ENCODE measurements around the gene IGSF21. TPM values are rescaled to one million over a fixed set of nuclear protein-coding genes. Genes with fewer than 3 reads are reported as not detected.

Gene IGSF21
- total and polyA plus RNA-seq, 9 donors: 0.04 to 0.48 (median 0.21) TPM; not detected in 1

DNA sequence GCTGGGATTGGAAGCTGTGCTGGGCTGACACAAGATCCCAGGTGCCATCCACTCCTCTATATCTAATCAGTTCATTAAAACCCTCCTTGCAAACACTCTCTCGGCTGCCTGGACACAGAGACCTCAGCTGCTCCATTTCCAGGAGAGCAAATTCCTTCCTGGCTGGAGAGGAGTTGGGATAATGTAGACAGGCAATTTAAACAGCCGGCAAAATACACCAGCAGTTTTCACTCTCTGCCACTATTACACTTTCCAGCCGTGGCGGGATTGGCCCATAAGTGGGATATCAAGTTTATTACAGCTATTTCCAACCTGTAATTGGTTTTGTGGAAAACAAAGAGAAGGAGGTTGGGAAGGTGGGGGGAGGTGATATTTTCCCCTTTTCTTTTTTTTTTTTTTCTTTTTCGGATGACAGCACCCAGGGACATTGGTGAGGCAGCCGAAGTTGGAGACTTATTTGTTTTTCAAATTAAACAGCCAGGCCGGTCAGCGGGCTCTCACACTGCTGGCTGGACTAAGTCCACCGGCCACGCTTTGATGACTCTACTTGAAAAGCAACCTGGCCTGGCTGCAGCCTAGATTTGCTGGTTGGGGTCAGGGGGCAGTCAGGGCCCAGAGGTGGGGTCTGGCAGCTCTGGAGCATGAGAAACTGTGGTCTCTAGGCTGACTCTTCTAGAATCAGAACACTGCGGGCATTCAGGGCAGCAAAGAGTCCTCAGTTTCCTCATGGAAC is 177.4 kb downstream of the IGSF21 start:
- Histone ChIP-seq H3K27ac (ENCODE audit: low read length) (no peak overlapping the region), H3K4me1 (ENCODE audit: control insufficient read depth, insufficient read depth, low read length) (no peaks in the 10 kb centered on the region), H3K9me3 (replicated peaks; ENCODE audit: control insufficient read depth, low read depth, low read length) (no peaks in the 10 kb centered on the region), H3K4me3 (ENCODE audit: low read length) (no peak overlapping the region), H3K36me3 (ENCODE audit: control insufficient read depth, insufficient read depth, low read length) (no peaks in the 10 kb centered on the region), H3K27me3 (ENCODE audit: control insufficient read depth, insufficient read depth, low read length) (peaks cover 53% of the 10 kb centered on the region)
- DNase-seq: no peak
- 27% methylated on average over 5 of the region's 11 CpGs for whole genome bisulfite sequencing (ENCODE audit: insufficient coverage)

DNA sequence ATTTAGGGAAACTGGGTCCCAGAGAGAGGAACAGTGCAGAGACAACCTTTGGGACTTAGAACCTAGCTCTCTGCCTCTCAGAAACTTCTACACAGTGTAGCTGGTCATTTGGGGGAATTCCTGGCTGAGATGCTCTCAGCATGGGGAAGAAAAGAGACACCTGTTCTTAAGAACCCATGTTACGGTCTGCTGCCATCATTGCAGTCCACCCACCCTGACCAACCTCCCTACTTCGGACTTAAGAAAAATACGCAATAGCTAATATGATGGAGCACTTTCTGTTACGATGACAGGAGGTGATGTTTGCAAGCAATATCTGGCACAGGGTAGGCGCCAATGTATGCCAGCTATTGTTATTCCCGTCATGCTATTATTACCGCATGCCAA is 177.9 kb downstream of the IGSF21 start:
- H3K27ac ChIP-seq (ENCODE audit: low read length): no peak overlapping the region
- H3K27me3 ChIP-seq (ENCODE audit: control insufficient read depth, insufficient read depth, low read length): peaks cover 56% of the 10 kb centered on the region
- H3K36me3 ChIP-seq (ENCODE audit: control insufficient read depth, insufficient read depth, low read length): no peaks in the 10 kb centered on the region
- no peak overlapping the region for H3K4me3 ChIP-seq (ENCODE audit: low read length)
- H3K4me1 ChIP-seq (ENCODE audit: control insufficient read depth, insufficient read depth, low read length): no peaks in the 10 kb centered on the region
- H3K9me3 ChIP-seq (replicated peaks; ENCODE audit: control insufficient read depth, low read depth, low read length): no peaks in the 10 kb centered on the region
- WGBS (ENCODE audit: insufficient coverage): 77% methylated on average over 6 of the region's 7 CpGs
- DNase-seq: no peak

DNA sequence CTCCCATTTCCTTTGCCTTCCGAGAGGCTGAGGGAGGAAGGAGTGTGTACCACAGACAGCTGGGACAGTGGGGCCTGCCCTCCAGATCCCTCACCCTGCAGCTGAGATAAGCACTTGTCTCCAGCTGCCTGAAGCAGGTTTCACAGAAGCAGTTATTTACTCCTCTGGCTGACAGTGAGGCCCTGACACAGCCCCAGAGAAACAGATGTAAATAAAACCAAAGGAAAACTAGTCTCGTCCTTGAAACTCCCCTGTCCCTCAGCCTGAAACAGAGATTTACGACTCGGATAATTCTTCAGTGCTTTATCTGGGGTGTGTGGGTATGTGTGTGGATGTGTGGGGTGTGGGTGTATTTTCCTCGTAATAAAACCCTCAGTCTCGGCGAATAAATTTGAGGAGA is 181.1 kb downstream of the IGSF21 start:
- no peak for DNase-seq
- no CpG with 5 or more reads among the region's 7 CpGs for WGBS (ENCODE audit: insufficient coverage)
- peaks cover 46% of the 10 kb centered on the region for H3K27me3 ChIP-seq (ENCODE audit: control insufficient read depth, insufficient read depth, low read length)

GRCh38 chr1:18289597-18289996 is 182.0 kb downstream of the IGSF21 start:
- Histone ChIP-seq H3K4me3 (ENCODE audit: low read length) (no peak overlapping the region), H3K36me3 (ENCODE audit: control insufficient read depth, insufficient read depth, low read length) (no peaks in the 10 kb centered on the region), H3K27ac (ENCODE audit: low read length) (no peak overlapping the region), H3K27me3 (ENCODE audit: control insufficient read depth, insufficient read depth, low read length) (peaks cover 40% of the 10 kb centered on the region), H3K9me3 (replicated peaks; ENCODE audit: control insufficient read depth, low read depth, low read length) (no peaks in the 10 kb centered on the region), H3K4me1 (ENCODE audit: control insufficient read depth, insufficient read depth, low read length) (no peaks in the 10 kb centered on the region)
- WGBS (ENCODE audit: insufficient coverage): 100% methylated on average over 1 of the region's 2 CpGs
- no peak for DNase-seq

More for the DNA sequence above, 181.1 kb downstream of the IGSF21 start:
- H3K4me1 ChIP-seq (ENCODE audit: control insufficient read depth, insufficient read depth, low read length): no peaks in the 10 kb centered on the region
- H3K4me3 ChIP-seq (ENCODE audit: low read length): no peak overlapping the region
- no peaks in the 10 kb centered on the region for H3K36me3 ChIP-seq (ENCODE audit: control insufficient read depth, insufficient read depth, low read length)
- no peaks in the 10 kb centered on the region for H3K9me3 ChIP-seq (replicated peaks; ENCODE audit: control insufficient read depth, low read depth, low read length)
- no peak overlapping the region for H3K27ac ChIP-seq (ENCODE audit: low read length)

GRCh38 chr1:18290740-18291412 is 183.3 kb downstream of the IGSF21 start:
- H3K36me3 ChIP-seq (ENCODE audit: control insufficient read depth, insufficient read depth, low read length): no peaks in the 10 kb centered on the region
- H3K9me3 ChIP-seq (replicated peaks; ENCODE audit: control insufficient read depth, low read depth, low read length): no peaks in the 10 kb centered on the region
- H3K27ac ChIP-seq (ENCODE audit: low read length): no peak overlapping the region
- 68% methylated on average over 24 of the region's 27 CpGs for WGBS (ENCODE audit: insufficient coverage)
- DNase-seq: no peak
- no peak overlapping the region for H3K4me3 ChIP-seq (ENCODE audit: low read length)
- H3K4me1 ChIP-seq (ENCODE audit: control insufficient read depth, insufficient read depth, low read length): no peaks in the 10 kb centered on the region
- H3K27me3 ChIP-seq (ENCODE audit: control insufficient read depth, insufficient read depth, low read length): peaks cover 40% of the 10 kb centered on the region

DNA sequence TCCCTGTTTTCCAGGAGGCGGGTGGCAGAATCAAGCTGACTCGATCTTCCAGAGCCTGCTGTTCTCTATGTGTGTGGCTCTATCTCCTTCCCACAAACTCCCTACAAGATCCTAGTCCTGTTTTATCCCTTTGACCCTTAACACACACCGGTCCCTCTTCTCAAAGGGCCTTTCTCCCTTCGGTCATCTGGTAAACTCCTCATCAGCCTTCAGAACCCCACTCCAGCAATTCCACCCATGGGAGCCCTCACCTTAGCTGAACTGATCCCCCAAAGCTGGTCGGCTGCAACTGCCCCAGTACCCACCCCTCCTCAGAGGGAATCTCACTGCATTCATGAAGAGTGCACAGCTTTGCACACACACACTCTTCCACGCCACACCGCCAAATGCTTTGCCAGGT is 184.9 kb downstream of the IGSF21 start:
- no peak overlapping the region for H3K4me3 ChIP-seq (ENCODE audit: low read length)
- H3K36me3 ChIP-seq (ENCODE audit: control insufficient read depth, insufficient read depth, low read length): no peaks in the 10 kb centered on the region
- no peak overlapping the region for H3K27ac ChIP-seq (ENCODE audit: low read length)
- H3K27me3 ChIP-seq (ENCODE audit: control insufficient read depth, insufficient read depth, low read length): peaks cover 33% of the 10 kb centered on the region
- WGBS (ENCODE audit: insufficient coverage): 76% methylated on average over 7 of the region's 7 CpGs
- no peak for DNase-seq
- no peaks in the 10 kb centered on the region for H3K9me3 ChIP-seq (replicated peaks; ENCODE audit: control insufficient read depth, low read depth, low read length)
- no peaks in the 10 kb centered on the region for H3K4me1 ChIP-seq (ENCODE audit: control insufficient read depth, insufficient read depth, low read length)

- Histone ChIP-seq H3K36me3 (ENCODE audit: control insufficient read depth, insufficient read depth, low read length) (no peaks in the 10 kb centered on the region), H3K27me3 (ENCODE audit: control insufficient read depth, insufficient read depth, low read length) (peaks cover 36% of the 10 kb centered on the region)
- no CpG with 5 or more reads among the region's 6 CpGs for WGBS (ENCODE audit: insufficient coverage)
These were observed 185.7 kb downstream of the IGSF21 start for GRCh38 chr1:18293291-18293690.

DNA sequence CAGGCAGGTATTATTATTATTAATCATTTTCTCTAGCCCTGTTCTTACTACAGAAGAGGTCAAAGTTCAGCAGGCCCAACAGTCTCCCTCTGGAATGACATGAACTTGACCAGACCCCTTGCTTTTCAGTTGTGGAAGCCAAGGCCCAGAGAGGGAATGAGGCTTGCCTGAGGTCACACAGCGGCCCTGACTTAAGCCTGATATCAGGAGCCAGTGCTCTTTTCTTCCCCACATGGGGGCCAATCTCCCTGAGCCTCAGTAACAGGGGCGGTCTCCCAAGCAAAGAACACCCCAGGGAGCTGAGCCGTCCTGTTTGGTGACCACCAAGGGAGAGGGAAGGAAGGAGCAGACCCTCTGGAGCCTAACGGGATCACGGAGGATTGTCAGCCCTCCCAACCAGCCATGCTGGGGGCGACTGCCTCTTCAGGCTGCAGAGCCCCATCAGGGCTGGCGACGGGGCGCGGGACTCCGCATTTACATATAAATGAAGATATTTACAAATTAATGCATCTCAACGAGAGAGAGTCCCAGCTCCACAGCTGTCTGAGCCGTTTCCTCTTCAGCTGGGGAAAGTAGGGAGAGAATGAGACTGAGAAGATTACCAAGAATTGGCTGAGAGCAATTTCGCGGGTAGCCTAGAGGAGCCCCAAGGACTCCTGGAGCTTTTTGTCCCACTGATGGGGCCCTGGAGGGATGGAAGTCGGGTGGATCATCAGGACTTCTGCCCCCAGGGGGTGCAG is 187.0 kb downstream of the IGSF21 start:
- H3K4me3 ChIP-seq (ENCODE audit: low read length): no peak overlapping the region
- 26% methylated on average over 7 of the region's 16 CpGs for WGBS (ENCODE audit: insufficient coverage)
- H3K27ac ChIP-seq (ENCODE audit: low read length): no peak overlapping the region
- no peaks in the 10 kb centered on the region for H3K4me1 ChIP-seq (ENCODE audit: control insufficient read depth, insufficient read depth, low read length)
- DNase-seq: no peak
- H3K36me3 ChIP-seq (ENCODE audit: control insufficient read depth, insufficient read depth, low read length): no peaks in the 10 kb centered on the region
- H3K27me3 ChIP-seq (ENCODE audit: control insufficient read depth, insufficient read depth, low read length): peaks cover 33% of the 10 kb centered on the region
- H3K9me3 ChIP-seq (replicated peaks; ENCODE audit: control insufficient read depth, low read depth, low read length): no peaks in the 10 kb centered on the region

More at GRCh38 chr1:18293291-18293690, 185.7 kb downstream of the IGSF21 start:
- H3K9me3 ChIP-seq (replicated peaks; ENCODE audit: control insufficient read depth, low read depth, low read length): no peaks in the 10 kb centered on the region
- H3K4me1 ChIP-seq (ENCODE audit: control insufficient read depth, insufficient read depth, low read length): no peaks in the 10 kb centered on the region
- H3K27ac ChIP-seq (ENCODE audit: low read length): no peak overlapping the region
- H3K4me3 ChIP-seq (ENCODE audit: low read length): no peak overlapping the region
- DNase-seq: no peak

- 65% methylated on average over 5 of the region's 11 CpGs for WGBS (ENCODE audit: insufficient coverage)
- H3K27ac ChIP-seq (ENCODE audit: low read length): no peak overlapping the region
- no peak overlapping the region for H3K4me3 ChIP-seq (ENCODE audit: low read length)
- DNase-seq: no peak
- H3K9me3 ChIP-seq (replicated peaks; ENCODE audit: control insufficient read depth, low read depth, low read length): no peaks in the 10 kb centered on the region
- H3K27me3 ChIP-seq (ENCODE audit: control insufficient read depth, insufficient read depth, low read length): peaks cover 27% of the 10 kb centered on the region
- H3K36me3 ChIP-seq (ENCODE audit: control insufficient read depth, insufficient read depth, low read length): no peaks in the 10 kb centered on the region
- no peaks in the 10 kb centered on the region for H3K4me1 ChIP-seq (ENCODE audit: control insufficient read depth, insufficient read depth, low read length)
These were observed 190.5 kb downstream of the IGSF21 start for GRCh38 chr1:18297896-18298648.
